ENCODE data around the gene RGS3. TPM values are rescaled to one million over a fixed set of nuclear protein-coding genes. Genes with fewer than 3 reads are reported as not detected.

RGS3 gene
- total and polyA plus RNA-seq, 10 donors, result 17.5 to 122 (median 82.5) TPM

- no peak for DNase-seq
- H3K27me3 ChIP-seq (replicated peaks in 1 of 7), result no peaks in the 10 kb centered on the region
- H3K9me3 ChIP-seq, result no peaks in the 10 kb centered on the region
- H3K36me3 ChIP-seq, result no peaks in the 10 kb centered on the region
- H3K27ac ChIP-seq, result no peak overlapping the region
- H3K4me3 ChIP-seq, result no peak overlapping the region
- intact Hi-C loops (cut with DNase I; ENCODE audit: low total_unique reads), result no loop called here
- H3K4me1 ChIP-seq, result peaks cover 0 to 37% (median 17%) of the 10 kb centered on the region in 6 donors
- TF ChIP-seq POLR2A (IDR thresholded peaks at IDR 0.05), result no peak
- no peak for TF ChIP-seq POLR2AphosphoS5 (IDR thresholded peaks at IDR 0.05)
- no peak for TF ChIP-seq CTCF (IDR thresholded peaks at IDR 0.05 in 8 of 11, conservative IDR thresholded peaks at IDR 0.05 in 3 of 11)
- 96 to 98% (median 97%) methylated on average over 5 to 10 of the region's 10 CpGs for WGBS, 5 donors
Observed at GRCh38 chr9:113482341-113482740, 18.8 kb downstream of the RGS3 start.

DNA sequence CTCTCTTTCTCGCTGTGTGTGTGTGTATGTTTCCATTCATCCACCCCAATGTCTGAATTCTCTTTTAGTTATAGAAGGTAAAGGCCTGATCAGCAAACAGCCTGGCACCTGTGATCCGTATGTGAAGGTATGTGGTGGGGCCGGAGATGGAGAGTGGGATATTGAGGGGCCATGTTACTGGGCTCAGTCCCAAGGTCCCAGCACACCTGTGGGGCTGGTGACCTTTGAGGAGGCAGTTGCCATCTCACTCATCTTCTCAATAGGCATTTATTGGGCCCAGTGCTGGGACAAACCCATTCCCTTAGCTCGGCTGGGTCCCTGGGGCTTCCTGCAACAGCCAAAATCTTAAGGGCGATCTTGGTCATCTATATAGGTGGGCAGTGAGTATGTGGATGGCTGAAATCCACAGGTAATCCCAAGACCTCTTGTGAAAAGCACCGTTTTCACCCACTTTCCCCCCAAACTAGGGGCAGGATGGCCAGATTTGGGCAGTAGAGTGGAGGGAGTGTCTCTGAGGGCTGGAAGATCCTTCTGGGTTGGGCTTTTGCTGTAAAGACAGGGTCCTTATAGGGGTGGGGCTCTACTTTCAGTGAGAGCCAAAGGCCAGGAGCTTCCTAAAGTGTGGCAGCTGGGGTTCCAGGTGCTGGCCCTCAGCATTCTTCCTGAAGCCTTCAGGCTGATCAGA, 19.6 kb downstream of the RGS3 start:
- Histone ChIP-seq H3K27ac (peak overlapping the region in 2 of 8 donors; percentile 46 to 58), H3K9me3 (no peaks in the 10 kb centered on the region), H3K27me3 (replicated peaks in 1 of 7) (no peaks in the 10 kb centered on the region), H3K4me1 (peaks cover 0 to 37% (median 17%) of the 10 kb centered on the region in 6 donors), H3K36me3 (no peaks in the 10 kb centered on the region), H3K4me3 (no peak overlapping the region)
- intact Hi-C loops (cut with DNase I; ENCODE audit: low total_unique reads), result no loop called here
- TF ChIP-seq POLR2A (IDR thresholded peaks at IDR 0.05), result no peak
- TF ChIP-seq CTCF (IDR thresholded peaks at IDR 0.05 in 8 of 11, conservative IDR thresholded peaks at IDR 0.05 in 3 of 11), result no peak
- TF ChIP-seq POLR2AphosphoS5 (IDR thresholded peaks at IDR 0.05), result no peak
- DNase-seq, result no peak
- 91 to 95% (median 92%) methylated on average over 6 of the region's 6 CpGs for WGBS, 5 donors

DNA sequence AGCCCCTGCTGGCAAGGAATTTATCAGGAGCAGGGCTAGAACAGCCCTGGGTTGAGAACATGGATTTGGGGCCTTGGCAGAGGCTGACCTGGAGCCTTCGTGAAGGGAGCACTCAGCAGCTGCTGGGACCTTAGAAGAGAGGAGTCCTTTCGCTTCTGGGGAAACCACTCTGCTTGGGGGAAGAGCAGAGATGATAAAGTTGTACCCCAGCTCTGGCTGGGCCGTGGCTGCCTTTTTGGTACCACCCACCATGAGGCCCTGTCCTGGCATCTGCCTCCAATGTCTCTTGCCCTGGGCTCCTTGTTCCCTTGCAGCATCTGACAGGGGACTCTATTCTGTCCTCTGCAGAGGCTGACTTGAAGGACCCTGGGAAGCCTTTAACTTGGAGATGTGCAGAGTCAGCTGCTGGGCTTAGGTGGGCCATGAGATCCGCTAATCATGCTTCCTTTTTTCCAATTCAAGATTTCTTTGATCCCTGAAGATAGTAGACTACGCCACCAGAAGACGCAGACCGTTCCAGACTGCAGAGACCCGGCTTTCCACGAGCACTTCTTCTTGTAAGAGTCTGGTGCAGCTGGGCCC, 20.2 kb downstream of the RGS3 start:
- Histone ChIP-seq H3K36me3 (no peaks in the 10 kb centered on the region), H3K4me3 (no peak overlapping the region), H3K27ac (peak overlapping the region in 2 of 8 donors; percentile 46 to 58), H3K4me1 (peaks cover 0 to 37% (median 16%) of the 10 kb centered on the region in 6 donors), H3K27me3 (replicated peaks in 1 of 7) (no peaks in the 10 kb centered on the region), H3K9me3 (no peaks in the 10 kb centered on the region)
- WGBS, 5 donors, result 65 to 87% (median 79%) methylated on average over 8 to 9 of the region's 9 CpGs
- TF ChIP-seq CTCF (IDR thresholded peaks at IDR 0.05 in 8 of 11, conservative IDR thresholded peaks at IDR 0.05 in 3 of 11), result no peak
- TF ChIP-seq POLR2A (IDR thresholded peaks at IDR 0.05), result no peak
- no peak for TF ChIP-seq POLR2AphosphoS5 (IDR thresholded peaks at IDR 0.05)
- intact Hi-C loops (cut with DNase I; ENCODE audit: low total_unique reads), result no loop called here
- DNase-seq, result no peak

- TF ChIP-seq POLR2A (IDR thresholded peaks at IDR 0.05) (no peak), CTCF (IDR thresholded peaks at IDR 0.05 in 8 of 11, conservative IDR thresholded peaks at IDR 0.05 in 3 of 11) (no peak), POLR2AphosphoS5 (IDR thresholded peaks at IDR 0.05) (peak in 1 of 3 donors; percentile 50)
- intact Hi-C loops (cut with DNase I; ENCODE audit: low total_unique reads), result no loop called here
- no peaks in the 10 kb centered on the region for H3K36me3 ChIP-seq
- 52 to 73% (median 69%) methylated on average over 2 of the region's 2 CpGs for WGBS, 5 donors
- peaks cover 0 to 32% (median 14%) of the 10 kb centered on the region in 6 donors for H3K4me1 ChIP-seq
- H3K27ac ChIP-seq, result peak overlapping the region in 6 of 8 donors; percentile 19 to 58 (median 31)
- no peaks in the 10 kb centered on the region for H3K9me3 ChIP-seq
- no peaks in the 10 kb centered on the region for H3K27me3 ChIP-seq (replicated peaks in 1 of 7)
- H3K4me3 ChIP-seq, result no peak overlapping the region
- no peak for DNase-seq
Observed at GRCh38 chr9:113484258-113484730, 20.8 kb downstream of the RGS3 start.
